ENCODE data around the gene MATN1.

DNA sequence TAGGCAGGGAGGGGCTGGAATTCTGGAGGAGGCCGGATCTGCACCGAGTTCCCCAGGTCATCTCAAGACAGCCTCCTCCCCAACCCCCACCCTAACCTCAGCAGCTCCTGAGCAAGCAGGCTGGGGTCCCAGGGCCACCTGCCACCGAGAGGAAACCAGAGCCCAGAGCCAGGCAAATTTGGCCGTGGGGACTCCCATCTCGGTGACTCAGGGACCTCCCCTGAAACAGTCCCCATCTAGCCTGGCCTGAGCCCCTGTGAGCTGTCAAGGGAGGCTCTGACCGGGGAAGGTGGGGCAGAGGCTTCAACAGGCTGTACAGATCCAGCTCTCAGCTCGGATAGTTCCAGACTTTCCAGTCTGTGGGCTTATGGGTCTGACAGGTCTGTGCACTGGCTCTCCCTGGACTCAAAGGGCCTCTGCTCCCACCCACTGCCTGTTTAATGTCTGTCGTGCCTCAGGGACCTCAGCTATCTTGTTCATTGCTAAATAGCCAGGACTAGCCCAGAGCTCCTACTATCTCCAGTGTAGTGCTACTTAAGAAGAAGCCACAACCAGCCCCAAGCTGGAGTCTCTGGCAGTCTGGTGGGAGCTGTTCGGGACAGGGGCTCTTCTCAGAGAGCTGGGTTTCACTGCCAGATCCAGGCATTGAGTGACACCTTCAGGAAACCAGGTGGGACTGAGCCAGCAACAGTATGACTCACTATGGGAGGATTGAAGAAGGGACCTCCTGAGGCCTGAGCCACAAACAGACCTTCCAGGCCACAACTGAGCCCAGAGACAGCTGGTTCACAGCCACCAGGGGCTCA is 25.6 kb downstream of the MATN1 start:
- TF ChIP-seq MAX (IDR thresholded peaks at IDR 0.05) = no peak
- TF ChIP-seq, protein P1, sequence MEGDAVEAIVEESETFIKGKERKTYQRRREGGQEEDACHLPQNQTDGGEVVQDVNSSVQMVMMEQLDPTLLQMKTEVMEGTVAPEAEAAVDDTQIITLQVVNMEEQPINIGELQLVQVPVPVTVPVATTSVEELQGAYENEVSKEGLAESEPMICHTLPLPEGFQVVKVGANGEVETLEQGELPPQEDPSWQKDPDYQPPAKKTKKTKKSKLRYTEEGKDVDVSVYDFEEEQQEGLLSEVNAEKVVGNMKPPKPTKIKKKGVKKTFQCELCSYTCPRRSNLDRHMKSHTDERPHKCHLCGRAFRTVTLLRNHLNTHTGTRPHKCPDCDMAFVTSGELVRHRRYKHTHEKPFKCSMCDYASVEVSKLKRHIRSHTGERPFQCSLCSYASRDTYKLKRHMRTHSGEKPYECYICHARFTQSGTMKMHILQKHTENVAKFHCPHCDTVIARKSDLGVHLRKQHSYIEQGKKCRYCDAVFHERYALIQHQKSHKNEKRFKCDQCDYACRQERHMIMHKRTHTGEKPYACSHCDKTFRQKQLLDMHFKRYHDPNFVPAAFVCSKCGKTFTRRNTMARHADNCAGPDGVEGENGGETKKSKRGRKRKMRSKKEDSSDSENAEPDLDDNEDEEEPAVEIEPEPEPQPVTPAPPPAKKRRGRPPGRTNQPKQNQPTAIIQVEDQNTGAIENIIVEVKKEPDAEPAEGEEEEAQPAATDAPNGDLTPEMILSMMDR (IDR thresholded peaks at IDR 0.05; ENCODE audit: low read depth, low read length, missing input control) = no peak
- no peak for TF ChIP-seq SP1 (IDR thresholded peaks at IDR 0.05)
- no peak for TF ChIP-seq JUND (IDR thresholded peaks at IDR 0.05)
